ENCODE data around the gene ORM2. TPM values are rescaled to one million over a fixed set of nuclear protein-coding genes. Genes with fewer than 3 reads are reported as not detected.

ORM2 gene
- total RNA-seq, 1 donor from 2014 or later, result not detected

DNA sequence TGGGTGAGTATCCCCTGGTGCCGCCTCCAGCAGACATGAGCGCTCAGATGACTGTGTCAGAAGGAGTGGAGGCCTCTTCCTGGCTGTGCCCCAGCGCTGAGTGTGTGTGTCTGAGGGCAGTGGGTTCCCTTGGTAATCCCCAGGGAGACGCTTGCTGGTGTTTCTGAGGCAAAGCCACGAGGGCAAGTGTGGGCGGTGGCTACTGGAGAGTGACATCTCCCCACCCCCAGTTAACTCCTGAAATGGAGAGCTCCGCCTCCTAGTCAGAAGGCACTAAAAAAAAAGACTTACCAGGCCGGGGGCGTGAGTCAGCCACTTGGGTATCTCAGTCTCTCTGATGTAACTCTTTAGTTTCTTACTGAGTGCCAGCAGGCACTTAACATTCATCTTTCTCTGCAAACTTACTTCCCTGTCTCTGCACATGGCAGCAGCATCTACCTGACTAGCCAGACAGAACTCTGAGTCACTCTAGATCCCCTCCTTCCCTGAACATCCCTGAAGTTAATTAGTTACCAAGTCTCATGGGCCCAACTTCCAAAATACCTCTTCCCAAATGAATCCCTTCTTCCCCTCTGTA lies 19.3 kb downstream of the ORM2 start:
- H3K27ac ChIP-seq (ENCODE audit: low read depth, low read length), result peak overlapping the region; percentile 74
- no peaks in the 10 kb centered on the region for H3K79me2 ChIP-seq (ENCODE audit: insufficient read depth, low read length)
- Mint-ChIP-seq H3K36me3 (ENCODE audit: low read depth, unreplicated experiment) (peaks cover 36% of the 10 kb centered on the region), H3K4me3 (ENCODE audit: unreplicated experiment) (peak overlapping the region; percentile 42), H3K27ac (ENCODE audit: unreplicated experiment) (peak overlapping the region; percentile 93), H3K4me1 (ENCODE audit: low read depth, unreplicated experiment) (peaks cover 22% of the 10 kb centered on the region), H3K27me3 (ENCODE audit: low read depth, unreplicated experiment) (no peaks in the 10 kb centered on the region), H3K9me3 (ENCODE audit: unreplicated experiment) (no peaks in the 10 kb centered on the region)
- DNase-seq (ENCODE audit: low read depth) (peak; percentile 99), FAIRE-seq (peak; percentile 80)
- peak overlapping the region; percentile 32 for H2AFZ ChIP-seq (ENCODE audit: low read depth, low read length)
- H3K27me3 ChIP-seq (ENCODE audit: insufficient read depth, low read length), result no peaks in the 10 kb centered on the region
- no peaks in the 10 kb centered on the region for H3K9me3 ChIP-seq (ENCODE audit: insufficient read depth, low read depth, low read length)
- H3K36me3 ChIP-seq (ENCODE audit: insufficient read depth, low read length), result peaks cover 16% of the 10 kb centered on the region
- no peaks in the 10 kb centered on the region for H4K20me1 ChIP-seq (ENCODE audit: insufficient read depth, low read length)
- H3K4me2 ChIP-seq (ENCODE audit: low read length), result peak overlapping the region; percentile 70
- TF ChIP-seq, protein P1, sequence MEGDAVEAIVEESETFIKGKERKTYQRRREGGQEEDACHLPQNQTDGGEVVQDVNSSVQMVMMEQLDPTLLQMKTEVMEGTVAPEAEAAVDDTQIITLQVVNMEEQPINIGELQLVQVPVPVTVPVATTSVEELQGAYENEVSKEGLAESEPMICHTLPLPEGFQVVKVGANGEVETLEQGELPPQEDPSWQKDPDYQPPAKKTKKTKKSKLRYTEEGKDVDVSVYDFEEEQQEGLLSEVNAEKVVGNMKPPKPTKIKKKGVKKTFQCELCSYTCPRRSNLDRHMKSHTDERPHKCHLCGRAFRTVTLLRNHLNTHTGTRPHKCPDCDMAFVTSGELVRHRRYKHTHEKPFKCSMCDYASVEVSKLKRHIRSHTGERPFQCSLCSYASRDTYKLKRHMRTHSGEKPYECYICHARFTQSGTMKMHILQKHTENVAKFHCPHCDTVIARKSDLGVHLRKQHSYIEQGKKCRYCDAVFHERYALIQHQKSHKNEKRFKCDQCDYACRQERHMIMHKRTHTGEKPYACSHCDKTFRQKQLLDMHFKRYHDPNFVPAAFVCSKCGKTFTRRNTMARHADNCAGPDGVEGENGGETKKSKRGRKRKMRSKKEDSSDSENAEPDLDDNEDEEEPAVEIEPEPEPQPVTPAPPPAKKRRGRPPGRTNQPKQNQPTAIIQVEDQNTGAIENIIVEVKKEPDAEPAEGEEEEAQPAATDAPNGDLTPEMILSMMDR (IDR thresholded peaks at IDR 0.05; ENCODE audit: insufficient read depth, low read depth, low read length), result no peak
- no peak for TF ChIP-seq EZH2 (IDR thresholded peaks at IDR 0.05; ENCODE audit: insufficient read depth, low read length)
- H3K4me3 ChIP-seq (ENCODE audit: insufficient read depth, low read depth, low read length), result no peak overlapping the region
- peak overlapping the region; percentile 60 for H3K9ac ChIP-seq (ENCODE audit: low read length)
- peaks cover 15% of the 10 kb centered on the region for H3K4me1 ChIP-seq (ENCODE audit: insufficient read depth, low read length)

DNA sequence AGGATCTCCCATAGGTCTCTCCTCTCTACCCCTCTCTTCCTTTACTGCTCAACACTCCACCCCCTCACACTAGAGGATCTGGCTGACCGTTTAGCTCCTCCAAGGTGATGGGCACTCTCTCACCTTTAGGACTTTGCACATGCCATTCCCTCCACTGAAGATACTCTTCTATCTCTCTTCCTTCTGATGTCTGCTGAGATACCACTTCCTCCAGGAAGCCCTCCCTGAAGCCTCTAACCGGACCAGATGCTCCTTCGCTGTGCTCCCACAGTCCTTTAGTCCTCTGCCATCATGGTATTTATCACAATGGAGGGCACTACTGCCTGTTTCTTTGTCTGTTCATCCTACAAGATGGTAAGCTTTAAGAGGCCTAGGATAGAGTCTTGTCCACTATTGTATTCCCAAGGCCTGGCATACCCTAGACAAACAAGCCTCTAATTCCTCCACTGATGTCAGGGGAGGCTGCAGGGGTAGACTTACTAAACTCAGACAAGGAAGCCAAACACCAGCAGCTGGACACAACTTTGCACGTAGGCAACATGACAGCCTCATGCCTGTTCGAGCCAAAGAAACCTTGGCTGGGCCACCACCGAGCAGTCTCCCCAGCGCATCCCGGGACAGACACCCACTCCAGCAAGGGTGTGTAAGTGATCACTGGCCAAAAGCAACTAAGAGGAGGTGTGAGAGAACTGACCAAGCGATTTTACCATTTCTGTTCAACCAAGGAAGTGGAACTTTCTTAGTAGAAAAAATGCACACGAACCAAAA lies 20.2 kb downstream of the ORM2 start:
- Mint-ChIP-seq H3K9me3 (ENCODE audit: unreplicated experiment) (no peaks in the 10 kb centered on the region), H3K27ac (ENCODE audit: unreplicated experiment) (peak overlapping the region; percentile 93), H3K36me3 (ENCODE audit: low read depth, unreplicated experiment) (peaks cover 30% of the 10 kb centered on the region), H3K27me3 (ENCODE audit: low read depth, unreplicated experiment) (no peaks in the 10 kb centered on the region), H3K4me3 (ENCODE audit: unreplicated experiment) (no peak overlapping the region), H3K4me1 (ENCODE audit: low read depth, unreplicated experiment) (peaks cover 22% of the 10 kb centered on the region)
- FAIRE-seq, result no peak
- no peaks in the 10 kb centered on the region for H4K20me1 ChIP-seq (ENCODE audit: insufficient read depth, low read length)
- H3K27me3 ChIP-seq (ENCODE audit: insufficient read depth, low read length), result no peaks in the 10 kb centered on the region
- H3K4me3 ChIP-seq (ENCODE audit: insufficient read depth, low read depth, low read length), result no peak overlapping the region
- H3K79me2 ChIP-seq (ENCODE audit: insufficient read depth, low read length), result no peaks in the 10 kb centered on the region
- TF ChIP-seq, protein P1 (IDR thresholded peaks at IDR 0.05; ENCODE audit: insufficient read depth, low read depth, low read length), result no peak
- TF ChIP-seq EZH2 (IDR thresholded peaks at IDR 0.05; ENCODE audit: insufficient read depth, low read length), result no peak
- H3K27ac ChIP-seq (ENCODE audit: low read depth, low read length), result peak overlapping the region; percentile 32
- H3K4me1 ChIP-seq (ENCODE audit: insufficient read depth, low read length), result peaks cover 15% of the 10 kb centered on the region
- H3K36me3 ChIP-seq (ENCODE audit: insufficient read depth, low read length), result peaks cover 12% of the 10 kb centered on the region
- H3K4me2 ChIP-seq (ENCODE audit: low read length), result no peak overlapping the region
- DNase-seq (ENCODE audit: low read depth), result no peak
- H2AFZ ChIP-seq (ENCODE audit: low read depth, low read length), result no peak overlapping the region
- no peaks in the 10 kb centered on the region for H3K9me3 ChIP-seq (ENCODE audit: insufficient read depth, low read depth, low read length)
- peak overlapping the region; percentile 26 for H3K9ac ChIP-seq (ENCODE audit: low read length)

All from astrocyte (in vitro differentiated cells and primary cell).